Fibroblast of villous mesenchyme (primary cell): ENCODE data around the gene PIEZO2. TPM values are rescaled to one million over a fixed set of nuclear protein-coding genes. Genes with fewer than 3 reads are reported as not detected.
"Not testable (repeated sequence)": the region's sequence is repeated elsewhere in the genome, so short reads cannot be mapped to it uniquely, and the experiment has no call there.

Source experiments
- DNase-seq: peaks from one replicate; pipeline ENCODE4 v3.0.0-alpha.2; 2010; ENCODE audit warnings: low read depth
- H3K4me3 ChIP-seq: 2 replicates; pipeline ENCODE4 v1.5.1; 2011; ENCODE audit warnings: low read depth, mild to moderate bottlenecking, low read length
- CTCF ChIP-seq: IDR thresholded peaks from 2 replicates; pipeline ENCODE4 v1.5.1; 2012; ENCODE audit warnings: low read depth, mild to moderate bottlenecking, low read length; ENCODE audit not compliant: insufficient read depth
- total RNA-seq: library from RNA; depleted of rRNA; stranded (reverse); fragments of >200 nt; gene quantifications from 2 replicates; pipeline ENCODE4 v1.2.3, GENCODE V29; 2012

Gene PIEZO2
- total RNA-seq, 1 donor, result 1.7 TPM

GRCh38 chr18:10923141-10923540 is 226.2 kb downstream of the PIEZO2 start:
- H3K4me3 ChIP-seq, result no peak overlapping the region
- TF ChIP-seq CTCF, result no peak
- no peak for DNase-seq

GRCh38 chr18:10922712-10923111 is 226.7 kb downstream of the PIEZO2 start:
- DNase-seq, H3K4me3 ChIP-seq: not testable (repeated sequence)

DNA sequence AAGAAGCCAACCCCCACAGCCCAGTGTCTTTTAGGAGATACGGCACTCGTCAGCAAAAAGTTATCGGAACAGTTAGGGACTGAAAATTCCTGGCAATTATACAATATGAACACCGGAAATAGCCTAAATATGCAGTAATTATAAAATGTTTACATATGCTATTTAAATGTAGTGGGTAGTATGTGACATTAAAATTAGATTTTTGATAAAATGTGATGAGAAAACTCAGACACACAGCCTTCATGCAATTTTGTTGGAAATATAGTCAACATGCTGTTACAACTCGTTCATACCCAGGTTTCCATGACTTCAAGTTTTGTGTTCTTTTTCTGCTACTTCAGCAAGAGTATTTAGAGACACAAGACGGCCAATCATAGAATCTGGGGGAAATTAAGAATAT is 229.1 kb downstream of the PIEZO2 start:
- DNase-seq, H3K4me3 ChIP-seq: not testable (repeated sequence)

DNA sequence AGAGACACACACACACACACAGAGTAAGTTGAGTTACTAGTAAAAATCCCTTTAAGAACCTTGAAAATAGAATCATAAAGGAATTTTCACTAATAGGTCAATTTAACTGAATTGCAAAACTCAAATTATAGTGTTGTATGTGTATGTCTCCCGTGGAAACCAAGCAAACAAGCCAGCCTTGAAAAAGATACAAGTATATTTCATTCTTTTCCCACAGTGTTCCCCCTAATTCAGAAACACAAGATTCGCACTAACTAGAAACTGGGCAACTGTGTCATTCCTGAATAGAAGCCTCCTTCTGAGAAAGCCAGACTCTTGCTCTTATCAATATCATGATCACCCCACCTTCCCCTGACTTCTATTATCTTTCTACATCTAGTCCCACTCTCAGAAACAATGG is 229.5 kb downstream of the PIEZO2 start:
- no peak for TF ChIP-seq CTCF
- DNase-seq, result no peak
- H3K4me3 ChIP-seq, result no peak overlapping the region

GRCh38 chr18:10916865-10917264 is 232.5 kb downstream of the PIEZO2 start:
- no peak for DNase-seq
- no peak for TF ChIP-seq CTCF
- no peak overlapping the region for H3K4me3 ChIP-seq

DNA sequence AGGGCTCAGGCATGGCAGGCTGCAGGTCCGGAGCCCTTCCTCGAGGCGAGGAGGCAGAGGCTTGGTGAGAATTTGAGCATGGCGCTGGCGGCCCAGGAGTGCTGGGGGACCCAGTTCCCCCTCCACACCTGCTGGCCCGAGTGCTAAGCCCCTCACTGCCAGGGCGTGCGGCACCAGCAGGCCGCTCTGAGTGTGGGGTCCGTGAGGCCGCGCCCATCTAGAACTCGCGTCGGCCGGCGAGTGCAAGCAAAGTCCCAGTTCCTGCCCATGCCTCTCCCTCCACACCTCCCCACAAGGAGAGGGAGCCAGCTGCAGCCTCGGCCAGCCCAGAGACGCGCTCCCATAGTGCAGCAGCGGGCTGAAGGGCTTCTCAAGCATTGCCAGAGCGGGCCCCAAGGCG is 233.0 kb downstream of the PIEZO2 start:
- TF ChIP-seq CTCF, result no peak
- no peak overlapping the region for H3K4me3 ChIP-seq
- DNase-seq, result no peak

- not testable (repeated sequence) for H3K4me3 ChIP-seq, DNase-seq
Observed at GRCh38 chr18:10915748-10916147, 233.6 kb downstream of the PIEZO2 start.

- not testable (repeated sequence) for DNase-seq, H3K4me3 ChIP-seq
Observed at GRCh38 chr18:10914610-10915009, 234.8 kb downstream of the PIEZO2 start.

DNA sequence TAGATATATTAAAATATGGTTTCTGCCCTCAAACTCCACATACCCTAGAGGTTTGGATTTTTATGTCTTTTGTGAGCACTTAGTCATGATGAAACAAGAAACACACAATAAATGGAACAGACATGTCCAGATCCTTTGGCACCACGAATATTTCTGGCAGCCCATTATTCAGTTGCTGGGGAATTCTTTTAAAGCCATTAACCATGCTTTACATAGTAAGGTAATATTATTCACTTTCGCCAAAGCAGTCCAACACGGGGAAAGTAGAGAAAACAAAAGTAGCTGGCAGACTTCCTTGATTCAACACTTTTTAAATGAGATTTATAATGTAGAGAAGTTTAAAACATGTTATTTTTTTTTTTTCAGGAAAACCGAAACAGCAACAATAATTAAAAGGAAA is 235.4 kb downstream of the PIEZO2 start:
- no peak for DNase-seq
- no peak for TF ChIP-seq CTCF
- H3K4me3 ChIP-seq, result no peak overlapping the region
